Neutrophil (primary cell): Measurements from ENCODE around the gene INSM1.

Source experiments
- H3K27ac ChIP-seq: fragments of 200-600 bp; sonication (generic); 2 replicates; pipeline ENCODE4 v1.5.1; 2016; ENCODE audit warnings: mild to moderate bottlenecking, moderate library complexity
- H3K27me3 ChIP-seq: fragments of 200-600 bp; sonication (generic); 2 replicates; pipeline ENCODE4 v1.6.0; 2016; ENCODE audit warnings: mild to moderate bottlenecking
- H3K36me3 ChIP-seq: fragments of 200-600 bp; sonication (generic); 2 replicates; pipeline ENCODE4 v1.5.1; 2017
- H3K4me1 ChIP-seq, 2 experiments: fragments of 200-600 bp in 1 of 2; sonication (generic) in 1 of 2; 1 replicate in 1 of 2; 2 replicates in 1 of 2; pipeline versions ENCODE4 v1.5.1 to v1.6.1; 2013 to 2016; ENCODE audit warnings: low read depth in 1 of 2, low read length in 1 of 2, mild to moderate bottlenecking in 1 of 2, moderate library complexity in 1 of 2; ENCODE audit not compliant: control insufficient read depth in 1 of 2, insufficient read depth in 1 of 2
- H3K4me3 ChIP-seq, 2 experiments: fragments of 200-600 bp in 1 of 2; sonication (generic) in 1 of 2; 1 replicate in 1 of 2; 2 replicates in 1 of 2; pipeline ENCODE4 v1.5.1; 2013 to 2016; ENCODE audit warnings: low read depth in 1 of 2, low read length in 1 of 2, mild to moderate bottlenecking in 1 of 2, moderate library complexity in 1 of 2
- H3K9me3 ChIP-seq: fragments of 200-600 bp; sonication (generic); 2 replicates; pipeline ENCODE4 v1.5.1; 2016
- TF ChIP-seq, protein P1 (sequence below): fragments of 200-600 bp; sonication (generic); IDR thresholded peaks from 2 replicates; pipeline ENCODE4 v1.5.1; 2016; ENCODE audit warnings: antibody characterized with exemption

Gene INSM1

DNA sequence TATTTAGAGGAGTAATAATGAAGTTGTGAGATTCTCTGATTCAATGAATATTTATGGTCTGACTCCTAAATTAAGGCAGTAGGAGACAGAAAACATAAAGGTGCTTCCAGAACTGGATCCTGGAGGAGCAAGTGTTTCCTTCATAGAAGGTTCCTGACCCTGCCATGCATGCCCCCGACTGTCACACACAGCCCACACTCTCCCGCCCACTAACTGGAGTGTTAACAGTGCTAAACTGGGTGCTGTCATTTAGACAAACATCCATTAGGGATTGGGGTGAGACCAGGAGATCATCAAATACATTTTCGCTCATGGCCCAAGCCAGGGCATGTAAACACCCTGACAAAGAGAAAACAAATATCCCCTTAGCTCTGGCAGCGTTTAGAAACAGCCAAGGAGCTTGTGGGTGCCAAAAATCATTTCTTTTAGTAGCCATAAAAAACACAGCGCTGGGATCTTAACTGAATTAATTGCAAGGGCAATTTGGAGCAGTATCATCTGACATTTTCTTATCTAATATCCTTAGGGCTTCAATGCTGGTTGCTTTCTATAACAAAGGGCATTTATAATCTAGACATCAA is 46.8 kb downstream of the INSM1 start:
- Histone ChIP-seq H3K4me3 (no peak overlapping the region), H3K4me1 (no peaks in the 10 kb centered on the region), H3K27ac (no peak overlapping the region), H3K36me3 (peaks cover 41% of the 10 kb centered on the region), H3K27me3 (no peaks in the 10 kb centered on the region), H3K9me3 (no peaks in the 10 kb centered on the region)
- TF ChIP-seq, protein P1, sequence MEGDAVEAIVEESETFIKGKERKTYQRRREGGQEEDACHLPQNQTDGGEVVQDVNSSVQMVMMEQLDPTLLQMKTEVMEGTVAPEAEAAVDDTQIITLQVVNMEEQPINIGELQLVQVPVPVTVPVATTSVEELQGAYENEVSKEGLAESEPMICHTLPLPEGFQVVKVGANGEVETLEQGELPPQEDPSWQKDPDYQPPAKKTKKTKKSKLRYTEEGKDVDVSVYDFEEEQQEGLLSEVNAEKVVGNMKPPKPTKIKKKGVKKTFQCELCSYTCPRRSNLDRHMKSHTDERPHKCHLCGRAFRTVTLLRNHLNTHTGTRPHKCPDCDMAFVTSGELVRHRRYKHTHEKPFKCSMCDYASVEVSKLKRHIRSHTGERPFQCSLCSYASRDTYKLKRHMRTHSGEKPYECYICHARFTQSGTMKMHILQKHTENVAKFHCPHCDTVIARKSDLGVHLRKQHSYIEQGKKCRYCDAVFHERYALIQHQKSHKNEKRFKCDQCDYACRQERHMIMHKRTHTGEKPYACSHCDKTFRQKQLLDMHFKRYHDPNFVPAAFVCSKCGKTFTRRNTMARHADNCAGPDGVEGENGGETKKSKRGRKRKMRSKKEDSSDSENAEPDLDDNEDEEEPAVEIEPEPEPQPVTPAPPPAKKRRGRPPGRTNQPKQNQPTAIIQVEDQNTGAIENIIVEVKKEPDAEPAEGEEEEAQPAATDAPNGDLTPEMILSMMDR: no peak

DNA sequence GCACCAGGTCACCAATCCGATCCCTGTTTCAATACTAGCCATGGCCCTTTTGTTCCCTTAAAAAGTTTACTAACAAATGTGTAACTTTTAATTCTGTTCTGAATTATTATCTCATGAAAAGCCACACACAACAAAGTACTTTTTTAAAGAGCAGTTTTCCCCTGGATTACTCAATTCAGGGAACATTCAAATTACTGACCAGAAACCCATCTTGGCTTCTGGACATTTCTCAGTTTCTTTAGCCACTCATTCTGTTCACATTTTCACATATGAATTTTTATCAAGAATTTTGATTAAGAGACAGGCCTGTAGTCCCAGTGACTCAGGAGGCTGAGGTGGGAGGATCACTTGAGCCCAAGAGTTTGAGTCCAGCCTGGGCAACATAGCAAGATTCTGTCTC is 47.4 kb downstream of the INSM1 start:
- no peaks in the 10 kb centered on the region for H3K27me3 ChIP-seq
- H3K4me1 ChIP-seq: no peaks in the 10 kb centered on the region
- no peak overlapping the region for H3K4me3 ChIP-seq
- H3K36me3 ChIP-seq: peaks cover 38% of the 10 kb centered on the region
- no peak overlapping the region for H3K27ac ChIP-seq
- no peaks in the 10 kb centered on the region for H3K9me3 ChIP-seq
- TF ChIP-seq, protein P1: no peak

DNA sequence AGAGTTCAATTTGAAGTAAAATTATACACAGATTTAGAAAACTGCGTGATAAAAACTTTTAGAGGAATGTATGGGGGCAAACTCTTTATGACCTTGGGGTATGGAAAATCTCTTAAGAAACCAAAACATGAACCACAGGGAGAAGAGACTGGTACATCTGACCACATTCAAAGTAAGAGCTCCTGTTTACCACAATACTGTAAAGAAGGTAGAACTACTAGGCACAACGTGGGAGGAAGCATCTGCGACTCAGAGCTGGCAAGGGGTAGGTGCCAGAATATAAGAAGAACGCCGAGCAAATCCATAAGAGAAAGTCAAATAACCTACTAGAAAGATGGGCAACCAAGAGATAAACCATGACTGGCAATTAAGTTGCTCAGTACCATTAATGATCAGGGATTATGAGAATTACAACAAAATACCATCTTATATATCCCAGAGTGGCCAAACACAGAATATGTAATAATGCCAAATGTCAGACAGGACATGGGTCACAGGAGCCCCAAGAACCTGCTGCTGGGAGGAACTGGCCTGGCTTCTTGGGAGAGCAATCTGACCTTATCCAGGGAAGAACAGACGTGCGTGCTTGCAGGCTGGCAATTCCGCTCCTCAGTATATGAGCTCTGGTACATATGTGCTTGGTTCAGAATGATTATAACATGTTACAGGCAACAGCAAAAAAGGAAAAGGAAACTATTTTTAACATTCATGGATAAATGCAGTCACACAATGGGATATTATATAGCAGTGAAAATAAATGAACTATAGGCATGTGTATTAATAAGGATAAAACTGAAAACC is 50.2 kb downstream of the INSM1 start:
- Histone ChIP-seq H3K4me1 (no peaks in the 10 kb centered on the region), H3K27ac (no peak overlapping the region), H3K36me3 (peaks cover 42% of the 10 kb centered on the region), H3K9me3 (no peaks in the 10 kb centered on the region), H3K27me3 (no peaks in the 10 kb centered on the region), H3K4me3 (no peak overlapping the region)
- TF ChIP-seq, protein P1: no peak
